OCI-LY7 (cell line): ENCODE results near the gene KRT6B. TPM values are rescaled to one million over a fixed set of nuclear protein-coding genes. Genes with fewer than 3 reads are reported as not detected.

ENCODE experiments used
- BruUV-seq: library from RNA; stranded (reverse); fragments of 400-500 nt; replicated peaks from 2 replicates; lab custom pipeline; 2021; lab: Mats Ljungman, UMichigan
- CTCF ChIA-PET: fragments of 300-600 bp; sonication (Branson Sonifier 250); formaldehyde crosslinking; loops from one replicate; lab custom pipeline; 2022; ENCODE audit warnings: antibody characterized with exemption; ENCODE audit not compliant: unreplicated experiment; lab: Charles Lee
- POLR2A ChIA-PET: fragments of 300-600 bp; sonication (Branson Sonifier 250); formaldehyde crosslinking; loops from one replicate; lab custom pipeline; 2022; ENCODE audit warnings: antibody characterized with exemption; lab: Charles Lee
- DNase-seq: peaks from one replicate; pipeline ENCODE4 v3.0.0-alpha.2; 2015; ENCODE audit warnings: low spot score
- H2AFZ ChIP-seq: fragments of 200-600 bp; sonication (generic), shearing (Covaris generic); 2 replicates; pipeline ENCODE4 v1.6.1; 2014; ENCODE audit warnings: mild to moderate bottlenecking, antibody characterized with exemption, low read length, moderate library complexity
- H3K27ac ChIP-seq: fragments of 200-600 bp; sonication (generic); 2 replicates; pipeline ENCODE4 v1.5.1; 2014; ENCODE audit warnings: mixed run types, low read depth, mild to moderate bottlenecking, moderate library complexity, low read length, inconsistent platforms; ENCODE audit not compliant: poor library complexity, severe bottlenecking
- H3K36me3 ChIP-seq: fragments of 200-600 bp; sonication (generic); 2 replicates; pipeline ENCODE4 v1.6.1; 2014; ENCODE audit warnings: mild to moderate bottlenecking, antibody characterized with exemption, low read length, moderate library complexity, mixed read lengths; ENCODE audit not compliant: insufficient read depth
- H3K4me1 ChIP-seq: fragments of 200-600 bp; sonication (generic); 2 replicates; pipeline ENCODE4 v1.5.1; 2014; ENCODE audit warnings: mild to moderate bottlenecking, low read length; ENCODE audit not compliant: insufficient read depth, poor library complexity, severe bottlenecking
- H3K4me2 ChIP-seq: fragments of 200-600 bp; sonication (generic); 2 replicates; pipeline ENCODE4 v1.6.1; 2014; ENCODE audit warnings: mild to moderate bottlenecking, low read length
- H3K4me3 ChIP-seq: fragments of 200-600 bp; sonication (generic); 2 replicates; pipeline ENCODE4 v1.5.1; 2014; ENCODE audit warnings: mild to moderate bottlenecking, low read depth, low read length; ENCODE audit not compliant: poor library complexity, severe bottlenecking
- H3K79me2 ChIP-seq: fragments of 200-600 bp; sonication (generic); 2 replicates; pipeline ENCODE4 v1.6.1; 2016; ENCODE audit warnings: low read depth, mild to moderate bottlenecking, low read length, moderate library complexity, mixed read lengths; ENCODE audit not compliant: insufficient read depth
- H3K9me2 ChIP-seq: fragments of 200-600 bp; sonication (generic); 2 replicates; pipeline ENCODE4 v1.6.1; 2016; ENCODE audit warnings: mild to moderate bottlenecking, low read length, mixed read lengths; ENCODE audit not compliant: insufficient read depth
- H3K9me3 ChIP-seq: fragments of 200-600 bp; sonication (generic); 2 replicates; pipeline ENCODE4 v1.6.1; 2014; ENCODE audit warnings: mild to moderate bottlenecking, mixed run types, low read length, mixed read lengths
- H4K20me1 ChIP-seq: fragments of 200-600 bp; sonication (generic); 2 replicates; pipeline ENCODE4 v1.6.1; 2014; ENCODE audit warnings: mild to moderate bottlenecking, antibody characterized with exemption, low read length, moderate library complexity, mixed read lengths; ENCODE audit not compliant: insufficient read depth
- CTCF ChIP-seq: fragments of 200-600 bp; sonication (generic); conservative IDR thresholded peaks from 2 replicates; pipeline ENCODE4 v1.5.1; 2014; ENCODE audit warnings: mild to moderate bottlenecking, antibody characterized with exemption, low read length, moderate library complexity, mixed read lengths
- EZH2phosphoT487 ChIP-seq: fragments of 200-600 bp; sonication (generic); IDR thresholded peaks from 2 replicates; pipeline ENCODE4 v1.6.1; 2018; ENCODE audit warnings: low read depth, borderline replicate concordance, mild to moderate bottlenecking, mixed run types, antibody characterized with exemption, low read length, moderate library complexity, mixed read lengths
- intact Hi-C: fragments of 100-400 bp; cut with micrococcal nuclease; formaldehyde crosslinking; loops from one replicate; pipeline ENCODE4 v1.10.0; 2022; ENCODE audit not compliant: unreplicated experiment
- total RNA-seq, 2 experiments: library from RNA; depleted of rRNA in 1 of 2; stranded (reverse); fragments of >200 nt in 1 of 2; shearing (Covaris generic) in 1 of 2; gene quantifications; 2 replicates each; pipeline ENCODE4 v1.2.3, GENCODE V29; 2014 to 2022

The KRT6B gene
- total RNA-seq, 2 experiments from 2014 or later: not detected

GRCh38 chr12:52425466-52425865, 26.5 kb downstream of the KRT6B start:
- Histone ChIP-seq H4K20me1 (no peaks in the 10 kb centered on the region), H3K36me3 (no peaks in the 10 kb centered on the region), H3K4me2 (no peak overlapping the region), H3K4me3 (no peak overlapping the region), H3K9me3 (no peaks in the 10 kb centered on the region), H3K4me1 (no peaks in the 10 kb centered on the region), H3K9me2 (no peaks in the 10 kb centered on the region), H3K27ac (no peak overlapping the region), H2AFZ (no peak overlapping the region), H3K79me2 (no peaks in the 10 kb centered on the region)
- DNase-seq: no peak
- ChIA-PET CTCF (no interaction called here), POLR2A (interaction anchor here (0.6 kb wide), 1 partner anchor 1123 kb away, joined by 4 read pairs; no protein-coding TSS in a partner anchor)
- no peak for TF ChIP-seq EZH2phosphoT487
- no peak for TF ChIP-seq CTCF
- no TSS peak for BruUV-seq
- intact Hi-C loops: no loop called here

GRCh38 chr12:52423661-52424500, 28.1 kb downstream of the KRT6B start:
- no peaks in the 10 kb centered on the region for H3K36me3 ChIP-seq
- intact Hi-C loops: no loop called here
- ChIA-PET POLR2A (no interaction called here), CTCF (no interaction called here)
- H2AFZ ChIP-seq: no peak overlapping the region
- no peak overlapping the region for H3K4me2 ChIP-seq
- BruUV-seq: no TSS peak
- no peaks in the 10 kb centered on the region for H3K9me3 ChIP-seq
- no peaks in the 10 kb centered on the region for H3K9me2 ChIP-seq
- H3K4me3 ChIP-seq: no peak overlapping the region
- DNase-seq: no peak
- H3K4me1 ChIP-seq: no peaks in the 10 kb centered on the region
- TF ChIP-seq CTCF (no peak), EZH2phosphoT487 (no peak)
- no peaks in the 10 kb centered on the region for H3K79me2 ChIP-seq
- H3K27ac ChIP-seq: no peak overlapping the region
- no peaks in the 10 kb centered on the region for H4K20me1 ChIP-seq

GRCh38 chr12:52423035-52423434, 28.9 kb downstream of the KRT6B start:
- H3K79me2 ChIP-seq: no peaks in the 10 kb centered on the region
- H3K27ac ChIP-seq: no peak overlapping the region
- H3K36me3 ChIP-seq: no peaks in the 10 kb centered on the region
- intact Hi-C loops: no loop called here
- H4K20me1 ChIP-seq: no peaks in the 10 kb centered on the region
- TF ChIP-seq CTCF (no peak), EZH2phosphoT487 (no peak)
- no peak overlapping the region for H3K4me2 ChIP-seq
- BruUV-seq: no TSS peak
- no peak overlapping the region for H3K4me3 ChIP-seq
- H2AFZ ChIP-seq: no peak overlapping the region
- POLR2A ChIA-PET: no interaction called here
- no peaks in the 10 kb centered on the region for H3K9me3 ChIP-seq
- H3K9me2 ChIP-seq: no peaks in the 10 kb centered on the region
- DNase-seq: no peak
- H3K4me1 ChIP-seq: no peaks in the 10 kb centered on the region
- CTCF ChIA-PET: interaction anchor here (0.5 kb wide), 1 partner anchor 1522 kb away, joined by 3 read pairs; no protein-coding TSS in a partner anchor
